HG03039 (cell line): ENCODE results near the gene AMPD3.

Source experiments
- ATAC-seq: cut with Tn5 transposase; IDR thresholded peaks from one replicate; pipeline ENCODE4 v1.9.1; 2021; ENCODE audit warnings: mild to moderate bottlenecking, moderate library complexity; ENCODE audit not compliant: unreplicated experiment

Gene AMPD3

GRCh38 chr11:10459029-10459970 lies 4.2 kb downstream of the AMPD3 start:
- ATAC-seq, result peak; percentile 44

DNA sequence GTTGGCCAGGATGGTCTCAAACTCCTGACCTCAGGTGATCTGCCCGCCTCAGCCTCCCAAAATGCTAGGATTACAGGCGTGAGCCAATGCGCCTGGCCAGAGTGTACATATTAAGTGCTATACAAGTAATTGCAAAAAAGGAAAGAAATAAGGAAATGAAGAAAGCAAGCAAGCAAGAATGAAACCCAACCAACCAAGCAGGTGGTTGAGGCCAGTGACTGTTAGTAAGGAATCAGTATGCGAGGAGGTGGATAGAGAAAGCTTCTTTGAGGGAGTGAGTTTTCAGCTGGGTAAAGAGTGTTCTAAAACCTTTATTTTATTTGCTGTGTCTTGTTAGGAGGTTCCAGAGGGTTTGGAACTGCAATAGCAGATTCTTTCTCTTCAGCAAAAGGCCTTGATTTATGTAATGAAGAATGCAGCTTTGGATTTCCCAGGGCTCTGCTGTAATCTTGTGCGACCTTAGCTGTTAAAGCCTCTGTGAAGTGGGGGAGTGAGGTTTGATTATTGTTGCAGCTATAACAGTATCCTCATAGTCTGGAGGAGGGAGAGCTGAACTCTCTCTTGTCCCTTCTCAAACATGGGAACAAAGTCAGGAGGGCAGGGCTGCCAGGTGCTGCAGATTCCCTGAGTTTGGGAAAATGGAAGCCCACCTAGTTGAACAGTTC lies 5.7 kb downstream of the AMPD3 start:
- peak; percentile 20 for ATAC-seq

GRCh38 chr11:10461276-10461790 lies 6.3 kb downstream of the AMPD3 start:
- ATAC-seq, result no peak

DNA sequence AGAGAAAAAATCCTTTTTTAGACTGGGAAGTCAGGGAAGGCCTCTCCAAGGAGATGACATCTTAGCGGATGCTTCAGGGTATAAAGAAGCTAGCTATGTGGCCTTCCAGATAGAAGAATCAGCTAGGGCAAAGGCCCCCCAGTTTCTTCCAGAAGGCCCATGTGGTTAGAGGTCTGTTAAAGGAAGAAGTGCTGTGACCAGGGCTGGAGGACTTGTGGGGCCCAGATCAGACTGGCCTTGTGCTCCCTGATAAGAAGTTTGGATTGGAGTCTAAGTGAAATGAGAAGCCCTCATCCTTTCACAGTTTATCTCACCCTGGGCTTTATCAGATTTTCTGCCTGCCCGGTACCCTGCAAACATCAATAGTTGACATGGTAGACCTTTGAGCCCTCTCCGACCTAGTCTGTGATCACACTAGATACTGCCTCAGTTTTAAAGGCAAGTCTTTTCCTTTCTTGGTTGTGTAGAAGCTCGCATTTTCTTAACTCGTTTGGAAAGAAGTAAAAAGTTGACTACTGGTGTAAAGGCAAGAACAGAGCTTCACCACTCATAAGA lies 7.8 kb downstream of the AMPD3 start:
- ATAC-seq, result no peak

GRCh38 chr11:10473371-10473770 lies 18.3 kb downstream of the AMPD3 start:
- ATAC-seq, result no peak

GRCh38 chr11:10474551-10474950 lies 19.5 kb downstream of the AMPD3 start:
- no peak for ATAC-seq

- no peak for ATAC-seq
These were observed 21.3 kb downstream of the AMPD3 start for GRCh38 chr11:10476342-10476741.

DNA sequence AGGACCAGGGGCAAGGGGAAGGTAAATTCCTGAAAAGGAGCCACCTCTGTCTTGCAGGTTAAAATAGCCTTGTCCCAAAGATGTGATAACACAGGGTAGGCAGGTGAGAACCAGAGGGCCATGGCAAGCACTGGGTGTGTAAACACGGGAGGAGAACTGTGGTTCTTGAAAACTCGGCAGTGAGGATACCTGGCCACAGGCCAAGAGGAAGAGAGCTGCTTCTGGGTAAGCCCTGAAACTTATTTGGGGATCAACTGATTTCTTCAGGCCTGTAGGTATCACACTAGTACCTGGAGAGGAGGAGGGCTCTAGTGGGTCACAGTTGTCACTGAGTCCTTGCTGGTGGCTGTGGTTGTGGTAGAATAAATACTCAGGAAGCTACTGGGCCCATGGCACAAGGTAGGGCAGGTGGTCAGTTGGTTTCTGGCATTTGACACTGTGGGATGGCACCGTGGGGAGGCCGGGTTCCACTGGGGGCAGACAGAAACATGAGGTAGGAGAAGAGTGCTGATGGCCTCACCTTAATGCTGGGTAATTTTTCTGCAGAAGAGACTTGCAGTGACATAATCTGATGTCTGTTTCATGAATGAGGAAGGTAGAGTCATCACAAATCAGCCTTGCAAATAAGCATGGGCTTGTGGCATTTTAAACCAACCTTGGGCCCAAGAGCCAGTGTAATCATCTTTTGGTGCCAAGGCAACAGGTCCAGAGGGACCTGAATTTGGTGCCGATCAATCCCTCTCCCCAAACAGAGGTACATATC lies 22.0 kb downstream of the AMPD3 start:
- no peak for ATAC-seq

DNA sequence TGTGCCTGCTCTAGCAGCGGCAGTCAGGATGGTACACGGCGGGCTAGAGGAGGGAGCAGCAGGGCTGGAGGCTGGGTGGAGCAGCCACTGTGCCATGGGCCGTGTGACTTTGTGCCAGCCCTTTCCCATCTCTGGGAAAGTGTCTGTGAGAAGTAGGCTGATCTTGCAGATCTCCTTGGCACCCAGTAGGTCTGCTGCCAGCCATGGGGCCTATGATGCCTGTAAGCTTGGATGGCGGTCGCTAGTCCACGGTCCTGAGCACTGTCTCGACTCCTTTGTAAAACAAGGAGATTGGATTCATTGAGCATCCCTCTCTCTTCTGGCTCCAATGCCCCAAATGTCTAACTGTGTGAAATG lies 22.6 kb downstream of the AMPD3 start:
- no peak for ATAC-seq

DNA sequence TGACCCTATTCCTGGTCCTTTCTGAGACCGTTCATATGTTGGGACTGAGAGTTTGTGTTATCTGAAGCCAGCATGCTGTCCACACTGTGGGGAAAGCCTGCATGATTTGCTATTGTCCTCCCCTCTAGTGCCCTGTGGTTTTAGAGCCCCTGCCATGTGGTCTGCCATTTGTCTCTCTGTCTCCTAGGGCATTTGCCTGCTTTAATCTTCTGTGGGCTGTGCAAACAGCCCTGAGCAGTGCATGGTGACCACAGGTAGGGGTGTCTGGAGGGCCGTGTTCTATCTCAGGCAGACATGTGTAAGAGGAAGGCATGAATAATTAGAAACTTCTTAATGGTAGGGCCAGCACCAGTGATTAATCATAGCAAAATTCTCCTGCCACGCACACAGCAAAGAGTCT lies 23.0 kb downstream of the AMPD3 start:
- no peak for ATAC-seq

DNA sequence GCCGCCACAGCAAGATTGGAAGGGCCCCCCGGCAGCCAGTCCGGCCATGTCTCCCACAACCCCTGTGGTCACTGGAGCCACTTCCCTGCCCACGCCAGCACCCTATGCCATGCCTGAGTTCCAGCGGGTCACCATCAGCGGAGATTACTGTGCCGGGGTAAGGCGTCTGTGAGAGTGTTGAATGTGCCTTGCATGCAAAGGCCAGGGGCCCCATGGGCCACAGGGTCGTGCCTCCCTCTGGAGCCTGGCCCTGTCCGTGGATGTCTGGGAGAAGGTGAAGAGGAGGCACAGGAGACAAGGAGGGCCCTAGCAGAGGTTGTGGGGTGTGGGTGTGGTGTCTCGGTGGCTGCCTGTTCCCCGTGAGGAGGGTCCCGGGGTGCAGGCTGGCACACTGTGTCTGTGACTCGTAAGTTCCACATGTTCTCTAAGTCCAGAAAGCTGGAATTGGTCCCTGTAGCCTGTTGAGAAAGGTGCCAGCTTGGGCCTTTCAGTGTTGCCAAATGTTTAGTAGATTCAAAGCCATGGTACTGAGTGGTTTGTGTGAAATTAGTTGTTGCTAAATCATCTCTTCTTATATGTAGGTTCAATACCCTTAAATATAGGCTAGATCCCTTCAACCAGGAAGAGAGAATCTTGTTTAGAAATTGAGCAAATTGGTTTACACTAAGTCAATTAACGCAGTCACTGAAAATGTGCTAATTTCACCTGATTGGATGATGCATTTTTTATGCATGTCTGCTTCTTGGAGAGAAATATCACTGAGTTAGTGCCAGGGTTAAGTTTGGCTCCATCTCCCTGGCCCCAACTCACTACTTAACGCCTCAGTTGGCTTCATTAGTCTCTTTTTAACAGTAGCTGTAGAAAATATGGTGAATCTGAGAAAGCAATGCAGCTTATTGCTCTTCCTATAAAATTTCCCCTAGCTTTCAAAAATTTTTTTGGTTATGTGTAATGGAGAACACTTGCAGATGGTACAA lies 23.8 kb downstream of the AMPD3 start:
- no peak for ATAC-seq

DNA sequence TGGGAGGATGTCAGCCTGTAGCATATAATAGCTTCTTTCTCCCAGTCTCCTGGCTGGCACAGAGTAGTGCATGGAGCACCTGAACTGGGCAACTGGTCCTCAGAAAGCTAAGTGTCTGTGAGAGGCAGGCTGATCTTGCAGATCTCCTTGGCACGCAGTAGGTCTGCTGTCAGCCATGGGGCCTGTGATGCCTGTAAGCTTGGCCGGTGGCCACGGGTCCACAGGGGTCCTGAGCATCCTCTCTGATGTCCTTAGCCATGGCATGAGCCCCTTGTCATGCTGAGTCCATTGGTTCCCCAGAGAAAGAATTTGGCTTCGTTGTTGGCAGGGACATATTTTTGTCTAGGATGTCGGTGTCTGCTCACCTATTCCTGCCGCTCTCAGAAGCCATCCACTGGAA lies 25.0 kb downstream of the AMPD3 start:
- ATAC-seq, result no peak

DNA sequence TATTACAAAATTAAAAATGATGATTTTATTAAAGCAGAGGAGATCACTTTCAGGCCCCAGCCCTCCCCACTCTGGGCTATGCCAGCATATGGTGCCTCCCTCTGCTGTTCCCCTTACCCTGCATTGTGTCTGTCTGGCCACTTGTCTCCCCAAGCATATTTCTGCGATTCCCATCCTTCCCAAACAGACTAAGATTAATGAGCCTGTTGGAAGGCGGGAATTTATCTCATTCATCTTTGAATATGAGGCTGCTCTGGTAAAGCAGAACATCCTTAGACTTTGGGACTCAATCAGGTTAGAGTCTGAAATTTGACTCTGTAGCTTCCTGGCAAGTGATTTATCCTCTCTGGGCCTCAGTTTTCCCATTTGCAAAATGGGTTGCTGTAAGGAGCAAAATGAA lies 25.7 kb downstream of the AMPD3 start:
- ATAC-seq, result no peak

DNA sequence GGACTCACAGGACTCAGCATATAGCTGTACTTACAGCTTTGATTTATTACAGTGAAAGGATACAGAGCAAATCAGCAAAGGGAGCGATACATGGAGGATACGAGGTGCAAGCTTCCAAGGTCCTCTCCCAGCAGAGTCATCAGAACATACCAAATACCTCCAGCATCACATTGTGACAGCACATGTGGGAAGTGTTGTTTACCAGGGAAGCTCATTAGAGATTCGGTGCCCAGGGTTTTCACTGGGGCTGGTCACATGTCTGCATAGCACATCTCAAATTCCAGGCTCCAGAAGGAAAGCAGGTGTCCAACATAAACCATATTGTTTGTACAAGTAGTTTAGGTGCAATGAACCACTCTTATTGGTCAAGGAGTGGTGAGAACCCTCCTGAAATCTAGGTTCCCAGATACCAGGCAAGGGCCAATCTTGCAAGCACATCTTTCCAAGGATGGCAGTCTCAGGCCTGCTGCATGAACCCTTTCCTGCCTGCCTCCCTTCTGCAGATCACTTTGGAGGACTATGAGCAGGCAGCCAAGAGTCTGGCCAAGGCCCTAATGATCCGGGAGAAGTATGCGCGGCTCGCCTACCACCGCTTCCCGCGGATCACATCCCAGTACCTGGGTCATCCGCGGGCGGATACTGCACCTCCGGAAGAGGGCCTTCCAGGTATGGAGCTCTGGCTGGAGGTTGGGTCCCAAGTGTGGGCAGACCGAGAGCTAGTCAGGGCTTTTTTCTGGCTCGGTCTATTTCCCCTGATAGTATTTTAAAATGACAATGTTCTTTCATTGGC lies 26.7 kb downstream of the AMPD3 start:
- no peak for ATAC-seq

GRCh38 chr11:10483174-10483573 lies 28.1 kb downstream of the AMPD3 start:
- no peak for ATAC-seq

DNA sequence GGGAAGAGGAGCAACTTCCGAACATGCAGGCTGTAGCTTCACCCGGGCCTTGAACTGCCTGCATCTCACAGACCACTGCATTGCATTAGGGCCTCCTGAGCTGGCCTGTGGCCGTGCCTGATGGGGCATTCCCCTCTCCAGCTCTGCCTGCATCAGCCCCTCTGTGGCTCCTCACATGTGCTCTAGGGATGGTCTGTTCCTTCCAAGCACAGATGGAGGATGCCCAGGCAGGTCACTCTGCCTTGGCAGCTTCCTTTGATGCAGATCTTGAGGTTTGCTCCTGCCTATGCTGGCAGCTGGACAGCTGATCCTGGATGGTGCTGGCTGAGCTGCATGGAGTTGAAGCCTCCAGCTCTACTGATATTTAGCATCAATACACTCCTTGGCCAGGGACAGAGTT lies 28.5 kb downstream of the AMPD3 start:
- ATAC-seq, result no peak

DNA sequence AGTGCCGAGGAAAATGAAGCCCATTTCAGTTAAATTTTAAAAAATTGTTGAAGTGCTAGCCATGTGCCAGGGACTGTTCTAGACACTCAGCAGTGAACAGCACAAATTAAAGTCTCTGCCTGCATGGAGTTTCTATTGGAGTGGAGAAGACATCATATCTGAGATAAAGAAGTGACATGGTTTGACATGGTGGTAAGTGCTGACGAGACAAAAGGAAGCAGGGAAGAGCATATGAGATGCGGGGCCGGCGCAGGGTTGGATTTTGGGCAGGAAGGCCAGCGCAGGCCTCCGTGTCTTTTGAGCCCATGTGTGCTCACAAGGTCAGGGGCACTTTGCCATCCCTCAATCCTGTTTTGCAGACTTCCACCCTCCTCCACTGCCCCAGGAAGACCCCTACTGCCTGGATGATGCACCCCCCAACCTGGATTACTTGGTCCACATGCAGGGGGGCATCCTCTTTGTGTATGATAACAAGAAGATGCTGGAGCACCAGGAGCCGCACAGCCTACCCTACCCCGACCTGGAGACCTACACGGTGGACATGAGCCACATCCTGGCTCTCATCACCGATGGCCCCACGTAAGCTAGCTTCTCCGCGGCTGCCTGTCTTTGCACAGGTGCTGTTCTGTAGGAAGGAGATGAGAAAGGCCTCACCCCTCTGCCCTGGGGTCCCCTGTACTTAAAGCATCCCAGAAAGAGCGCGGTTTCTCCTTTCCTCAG lies 29.6 kb downstream of the AMPD3 start:
- ATAC-seq, result no peak

DNA sequence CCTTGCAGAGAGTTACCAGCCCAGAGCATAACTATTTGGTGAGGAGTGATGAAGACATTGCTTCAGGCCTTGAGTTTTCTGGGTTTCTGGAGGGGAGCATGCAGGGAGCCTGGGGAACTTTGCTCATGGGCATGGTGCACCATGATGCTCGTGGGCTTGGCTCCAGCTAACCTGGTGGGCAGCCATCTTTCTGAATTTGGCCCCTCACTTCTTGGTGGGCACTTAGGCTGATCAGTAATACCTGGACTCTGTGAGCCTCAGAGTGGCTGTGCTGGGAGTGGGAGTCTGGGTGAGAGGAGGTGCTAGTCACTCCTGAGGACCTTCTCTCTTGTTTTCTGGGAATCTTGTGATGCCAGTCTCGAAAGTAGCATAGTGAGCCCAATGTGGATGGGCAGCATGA lies 30.6 kb downstream of the AMPD3 start:
- no peak for ATAC-seq
